Thyroid gland (tissue), 4 donors: ENCODE data around the gene IL22RA1. TPM values are rescaled to one million over a fixed set of nuclear protein-coding genes. Genes with fewer than 3 reads are reported as not detected.

Source experiments
- DNase-seq, 2 donors: peaks; one replicate each; pipeline ENCODE4 v3.0.0-alpha.2; 2019
- H3K27ac ChIP-seq, 3 donors: fragments of 200-600 bp; sonication (generic); 1 replicate in 2 of 3; 2 replicates in 1 of 3; pipeline ENCODE4 v1.5.1; 2016 to 2019; ENCODE audit warnings: mild to moderate bottlenecking in 1 of 3, moderate library complexity in 1 of 3
- H3K27me3 ChIP-seq: fragments of 200-600 bp; sonication (generic); one replicate; pipeline ENCODE4 v1.5.1; 2019
- H3K36me3 ChIP-seq, 2 donors: fragments of 200-600 bp; sonication (generic); one replicate each; pipeline ENCODE4 v1.5.1; 2016 to 2019
- H3K4me1 ChIP-seq, 2 donors: fragments of 200-600 bp; sonication (generic); one replicate each; pipeline ENCODE4 v1.5.1; 2017 to 2019
- H3K4me3 ChIP-seq, 3 donors: fragments of 200-600 bp; sonication (generic); replicated peaks in 1 of 3; 1 replicate in 2 of 3; 2 replicates in 1 of 3; pipeline ENCODE4 v1.5.1; 2016; ENCODE audit warnings: mild to moderate bottlenecking in 1 of 3
- H3K9me3 ChIP-seq: fragments of 200-600 bp; sonication (generic); one replicate; pipeline ENCODE4 v1.5.1; 2017
- POLR2A ChIP-seq, 2 donors: fragments of 450-650 bp; IDR thresholded peaks; one replicate each; pipeline ENCODE4 v1.6.1; 2017; ENCODE audit warnings: antibody characterized with exemption in 2 of 2, mild to moderate bottlenecking in 2 of 2, moderate library complexity in 1 of 2
- WGBS, 2 donors: methylation state at CpG; one replicate each; pipeline ENCODE4 v1.1.5; 2017; 5-methylcytosine and 5-hydroxymethylcytosine counted together
- intact Hi-C: fragments of 100-400 bp; cut with DNase I; formaldehyde crosslinking; loops from one replicate; pipeline ENCODE4 v1.15.1; 2023
- total RNA-seq, 4 donors: library from RNA; depleted of rRNA; stranded (reverse); fragments of >200 nt; gene quantifications; one replicate each; pipeline ENCODE4 v1.2.3, GENCODE V29; 2016
- TF ChIP-seq, protein P1 (sequence below), 6 experiments: fragments of 200-600 bp in 3 of 6; fragments of 450-650 bp in 3 of 6; sonication (generic) in 3 of 6; IDR thresholded peaks; one replicate each; pipeline ENCODE4 v1.5.1; 2016 to 2019; ENCODE audit warnings: antibody characterized with exemption in 6 of 6, mild to moderate bottlenecking in 2 of 6, inconsistent platforms in 1 of 6, moderate library complexity in 1 of 6

The IL22RA1 gene
- total RNA-seq, 4 donors from 2014 or later, result 1.1 TPM; not detected in 3

DNA sequence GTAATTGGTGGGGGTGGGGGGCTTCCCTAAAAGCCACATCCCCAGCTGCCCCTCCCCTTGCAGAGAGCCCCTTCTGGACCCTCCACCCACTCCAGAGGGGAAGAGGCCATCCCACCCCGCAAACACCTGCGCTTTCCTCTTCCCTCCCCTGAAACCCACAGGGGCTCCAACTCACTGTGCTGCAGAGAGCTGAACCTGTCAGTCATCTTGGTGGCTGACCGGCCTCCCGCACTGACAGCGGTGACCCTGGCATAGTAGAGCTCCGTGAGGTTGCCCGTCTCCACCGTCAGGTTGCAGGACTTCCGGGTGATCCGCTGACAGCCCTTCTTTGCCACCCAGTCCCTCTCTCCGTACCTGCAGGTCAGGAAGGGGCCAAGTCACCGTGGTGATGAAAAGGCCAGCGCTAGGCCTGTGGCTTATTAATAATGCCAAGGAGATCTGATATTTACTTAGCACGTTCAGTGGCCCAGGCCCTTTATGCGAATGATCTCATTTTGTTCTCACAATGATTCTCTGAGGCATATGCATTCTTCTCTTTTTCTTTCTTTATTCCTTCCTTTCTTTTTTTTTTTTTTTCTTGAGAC is 5.9 kb downstream of the IL22RA1 start:
- no peaks in the 10 kb centered on the region for H3K36me3 ChIP-seq

DNA sequence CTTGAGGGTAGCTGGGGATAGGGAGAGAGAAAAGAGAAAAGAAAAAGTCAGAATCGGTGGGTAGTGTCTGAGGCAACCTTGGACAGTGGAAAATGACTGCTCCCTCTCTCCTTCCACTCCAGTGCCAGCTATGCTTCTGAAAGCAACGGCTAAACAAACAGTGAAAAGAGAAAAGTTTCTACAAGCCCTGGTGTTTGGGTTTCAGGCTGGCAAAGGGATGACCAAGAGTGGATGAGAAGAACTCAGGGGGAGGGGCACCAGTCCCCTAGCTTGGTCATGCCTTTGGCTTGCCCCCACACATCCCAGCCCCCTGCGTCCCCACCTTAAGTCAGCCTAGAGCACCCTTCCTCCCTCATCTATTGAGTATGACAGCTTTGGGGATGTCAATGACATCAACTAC is 8.6 kb downstream of the IL22RA1 start:
- Histone ChIP-seq H3K4me1 (peaks cover 6 to 11% of the 10 kb centered on the region in 2 donors), H3K27ac (peak overlapping the region; percentile 53 to 72 (median 60)), H3K9me3 (no peaks in the 10 kb centered on the region), H3K4me3 (no peak overlapping the region), H3K27me3 (no peaks in the 10 kb centered on the region), H3K36me3 (no peaks in the 10 kb centered on the region)
- intact Hi-C loops, result no loop called here
- TF ChIP-seq POLR2A (IDR thresholded peaks at IDR 0.05), result peak in 1 of 2 donors; percentile 21
- TF ChIP-seq, protein P1, sequence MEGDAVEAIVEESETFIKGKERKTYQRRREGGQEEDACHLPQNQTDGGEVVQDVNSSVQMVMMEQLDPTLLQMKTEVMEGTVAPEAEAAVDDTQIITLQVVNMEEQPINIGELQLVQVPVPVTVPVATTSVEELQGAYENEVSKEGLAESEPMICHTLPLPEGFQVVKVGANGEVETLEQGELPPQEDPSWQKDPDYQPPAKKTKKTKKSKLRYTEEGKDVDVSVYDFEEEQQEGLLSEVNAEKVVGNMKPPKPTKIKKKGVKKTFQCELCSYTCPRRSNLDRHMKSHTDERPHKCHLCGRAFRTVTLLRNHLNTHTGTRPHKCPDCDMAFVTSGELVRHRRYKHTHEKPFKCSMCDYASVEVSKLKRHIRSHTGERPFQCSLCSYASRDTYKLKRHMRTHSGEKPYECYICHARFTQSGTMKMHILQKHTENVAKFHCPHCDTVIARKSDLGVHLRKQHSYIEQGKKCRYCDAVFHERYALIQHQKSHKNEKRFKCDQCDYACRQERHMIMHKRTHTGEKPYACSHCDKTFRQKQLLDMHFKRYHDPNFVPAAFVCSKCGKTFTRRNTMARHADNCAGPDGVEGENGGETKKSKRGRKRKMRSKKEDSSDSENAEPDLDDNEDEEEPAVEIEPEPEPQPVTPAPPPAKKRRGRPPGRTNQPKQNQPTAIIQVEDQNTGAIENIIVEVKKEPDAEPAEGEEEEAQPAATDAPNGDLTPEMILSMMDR (IDR thresholded peaks at IDR 0.05), result no peak
- peak; percentile 57 to 63 for DNase-seq
- 37 to 40% methylated on average over 3 of the region's 3 CpGs for WGBS, 2 donors

More for the DNA sequence above, 5.9 kb downstream of the IL22RA1 start:
- TF ChIP-seq POLR2A (IDR thresholded peaks at IDR 0.05), result no peak
- TF ChIP-seq, protein P1 (IDR thresholded peaks at IDR 0.05), result no peak
- Histone ChIP-seq H3K4me1 (peaks cover 6 to 10% of the 10 kb centered on the region in 2 donors), H3K9me3 (no peaks in the 10 kb centered on the region), H3K27ac (no peak overlapping the region), H3K4me3 (no peak overlapping the region), H3K27me3 (no peaks in the 10 kb centered on the region)
- 88 to 91% methylated on average over 14 to 15 of the region's 15 CpGs for WGBS, 2 donors
- intact Hi-C loops, result no loop called here
- DNase-seq, result no peak

- H3K4me1 ChIP-seq, result peaks cover 6 to 16% of the 10 kb centered on the region in 2 donors
- H3K27me3 ChIP-seq, result no peaks in the 10 kb centered on the region
- DNase-seq, result no peak
- WGBS, 2 donors, result 89 to 96% methylated on average over 1 of the region's 1 CpG
- intact Hi-C loops, result no loop called here
- TF ChIP-seq POLR2A (IDR thresholded peaks at IDR 0.05), result no peak
- TF ChIP-seq, protein P1 (IDR thresholded peaks at IDR 0.05), result no peak
- no peaks in the 10 kb centered on the region for H3K36me3 ChIP-seq
- H3K9me3 ChIP-seq, result no peaks in the 10 kb centered on the region
- peak overlapping the region; percentile 53 to 72 (median 60) for H3K27ac ChIP-seq
- no peak overlapping the region for H3K4me3 ChIP-seq
Measured at GRCh38 chr1:24133819-24134218, 9.1 kb downstream of the IL22RA1 start.

- Histone ChIP-seq H3K9me3 (no peaks in the 10 kb centered on the region), H3K27ac (no peak overlapping the region), H3K4me1 (peaks cover 6 to 17% of the 10 kb centered on the region in 2 donors), H3K36me3 (no peaks in the 10 kb centered on the region), H3K27me3 (no peaks in the 10 kb centered on the region), H3K4me3 (no peak overlapping the region)
- no peak for DNase-seq
- intact Hi-C loops, result no loop called here
- TF ChIP-seq, protein P1 (IDR thresholded peaks at IDR 0.05), result no peak
- no peak for TF ChIP-seq POLR2A (IDR thresholded peaks at IDR 0.05)
- WGBS, 2 donors, result 76 to 79% methylated on average over 3 of the region's 3 CpGs
Measured at GRCh38 chr1:24130385-24130784, 12.6 kb downstream of the IL22RA1 start.

GRCh38 chr1:24127801-24128363 is 15.1 kb downstream of the IL22RA1 start:
- H3K4me3 ChIP-seq, result no peak overlapping the region
- no peaks in the 10 kb centered on the region for H3K27me3 ChIP-seq
- H3K4me1 ChIP-seq, result peaks cover 0 to 7% of the 10 kb centered on the region in 2 donors
- TF ChIP-seq POLR2A (IDR thresholded peaks at IDR 0.05), result no peak
- TF ChIP-seq, protein P1 (IDR thresholded peaks at IDR 0.05), result no peak
- no peak overlapping the region for H3K27ac ChIP-seq
- intact Hi-C loops, result no loop called here
- 88 to 92% methylated on average over 7 of the region's 7 CpGs for WGBS, 2 donors
- H3K9me3 ChIP-seq, result no peaks in the 10 kb centered on the region
- H3K36me3 ChIP-seq, result no peaks in the 10 kb centered on the region
- DNase-seq, result no peak
